Hepatocyte (in vitro differentiated cells): Measurements from ENCODE around the gene FES.

Source experiments
- EZH2 ChIP-seq: fragments of 200-600 bp; sonication (generic); IDR thresholded peaks from 2 replicates; pipeline ENCODE4 v1.6.1; 2016; ENCODE audit warnings: antibody characterized with exemption, mild to moderate bottlenecking, borderline replicate concordance
- EZH2phosphoT487 ChIP-seq: fragments of 200-600 bp; sonication (generic); IDR thresholded peaks from one replicate; pipeline ENCODE4 v1.6.1; 2018; ENCODE audit warnings: antibody characterized with exemption, mild to moderate bottlenecking, low read depth, moderate library complexity; ENCODE audit not compliant: unreplicated experiment, severe bottlenecking
- TF ChIP-seq, protein P1 (sequence below): fragments of 200-600 bp; sonication (generic); IDR thresholded peaks from 2 replicates; pipeline ENCODE4 v1.5.1; 2016; ENCODE audit warnings: antibody characterized with exemption, mild to moderate bottlenecking; ENCODE audit not compliant: poor library complexity

DNA sequence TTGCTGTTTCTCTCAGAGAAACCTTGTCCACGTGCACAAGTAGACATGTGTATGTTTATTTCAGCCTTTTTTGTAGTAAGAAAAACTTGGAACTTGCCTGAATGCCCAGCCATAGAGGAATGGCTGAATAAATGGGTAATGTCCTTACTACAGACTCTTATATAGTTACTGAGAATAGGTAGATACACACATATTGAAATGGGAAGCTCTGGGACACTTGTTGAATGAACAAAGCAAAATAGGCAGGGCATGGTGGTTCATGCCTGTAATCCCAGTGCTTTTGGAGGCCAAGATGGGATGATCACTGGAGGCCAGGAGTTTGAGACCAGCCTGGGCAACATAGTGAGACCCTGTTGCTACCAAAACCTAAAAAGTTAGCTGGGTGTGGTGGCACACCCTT lies 52.5 kb downstream of the FES start:
- TF ChIP-seq, protein P1, sequence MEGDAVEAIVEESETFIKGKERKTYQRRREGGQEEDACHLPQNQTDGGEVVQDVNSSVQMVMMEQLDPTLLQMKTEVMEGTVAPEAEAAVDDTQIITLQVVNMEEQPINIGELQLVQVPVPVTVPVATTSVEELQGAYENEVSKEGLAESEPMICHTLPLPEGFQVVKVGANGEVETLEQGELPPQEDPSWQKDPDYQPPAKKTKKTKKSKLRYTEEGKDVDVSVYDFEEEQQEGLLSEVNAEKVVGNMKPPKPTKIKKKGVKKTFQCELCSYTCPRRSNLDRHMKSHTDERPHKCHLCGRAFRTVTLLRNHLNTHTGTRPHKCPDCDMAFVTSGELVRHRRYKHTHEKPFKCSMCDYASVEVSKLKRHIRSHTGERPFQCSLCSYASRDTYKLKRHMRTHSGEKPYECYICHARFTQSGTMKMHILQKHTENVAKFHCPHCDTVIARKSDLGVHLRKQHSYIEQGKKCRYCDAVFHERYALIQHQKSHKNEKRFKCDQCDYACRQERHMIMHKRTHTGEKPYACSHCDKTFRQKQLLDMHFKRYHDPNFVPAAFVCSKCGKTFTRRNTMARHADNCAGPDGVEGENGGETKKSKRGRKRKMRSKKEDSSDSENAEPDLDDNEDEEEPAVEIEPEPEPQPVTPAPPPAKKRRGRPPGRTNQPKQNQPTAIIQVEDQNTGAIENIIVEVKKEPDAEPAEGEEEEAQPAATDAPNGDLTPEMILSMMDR: no peak
- TF ChIP-seq EZH2phosphoT487: no peak
- TF ChIP-seq EZH2: no peak
